ENCODE measurements around the gene GKN2.
"Not testable (repeated sequence)": the region's sequence is repeated elsewhere in the genome, so short reads cannot be mapped to it uniquely, and the experiment has no call there.

GKN2 gene

DNA sequence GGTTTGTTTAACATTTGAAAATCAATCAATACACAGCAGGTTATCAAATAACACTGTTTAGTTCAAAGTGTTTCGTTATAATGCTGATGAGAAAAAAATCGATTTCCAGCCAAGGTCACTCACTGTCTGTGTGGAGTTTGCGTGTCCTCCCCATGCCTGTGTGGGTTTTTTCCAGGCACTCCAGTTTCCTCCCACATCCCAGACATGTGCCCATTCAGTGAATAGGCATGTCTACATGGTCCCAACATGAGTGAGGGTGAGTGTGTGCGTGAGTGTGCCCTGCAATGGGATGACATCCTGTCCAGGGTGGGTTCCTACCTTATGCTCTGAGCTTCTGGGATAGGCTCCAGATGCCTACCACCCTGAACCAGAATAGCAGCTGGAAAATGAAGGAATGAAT lies 8.7 kb upstream of the GKN2 start:
- no peak overlapping the region for H3K27ac ChIP-seq
- TF ChIP-seq CTCF (IDR thresholded peaks at IDR 0.05; ENCODE audit: low read depth, low read length, missing control alignments), result no peak
- no peak overlapping the region for H3K4me3 ChIP-seq (ENCODE audit: low read depth, low read length)
- H3K27me3 ChIP-seq (replicated peaks), result no peaks in the 10 kb centered on the region
- H3K36me3 ChIP-seq (replicated peaks), result no peaks in the 10 kb centered on the region
- no peak for DNase-seq
- in situ Hi-C loops (cut with HindIII; ENCODE audit: low pct_ligation_motif_present, low sequenced_read_pairs), result no loop called here

DNA sequence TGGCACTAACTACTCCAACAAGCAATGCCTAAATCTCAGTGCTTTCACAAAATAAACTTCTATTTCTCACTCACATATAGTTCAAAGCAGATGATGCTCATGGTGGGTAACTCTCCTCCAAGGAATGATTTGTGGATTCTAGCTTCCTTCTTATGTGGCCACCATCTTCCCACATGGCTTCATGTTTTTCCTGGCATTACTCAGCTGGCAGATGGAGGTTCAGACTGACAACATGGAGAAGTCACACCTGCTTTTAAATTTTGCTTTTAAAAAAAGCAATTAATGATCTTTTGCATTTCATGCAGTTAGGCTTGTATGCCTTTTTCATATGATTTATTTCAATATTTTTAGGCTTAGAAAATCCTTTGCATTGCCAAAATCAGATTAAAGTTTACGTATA lies 6.3 kb upstream of the GKN2 start:
- Histone ChIP-seq H3K4me3 (ENCODE audit: low read depth, low read length) (no peak overlapping the region), H3K27me3 (replicated peaks) (no peaks in the 10 kb centered on the region), H3K36me3 (replicated peaks) (no peaks in the 10 kb centered on the region), H3K27ac (no peak overlapping the region)
- in situ Hi-C loops (cut with HindIII; ENCODE audit: low pct_ligation_motif_present, low sequenced_read_pairs), result no loop called here
- no peak for DNase-seq
- no peak for TF ChIP-seq CTCF (IDR thresholded peaks at IDR 0.05; ENCODE audit: low read depth, low read length, missing control alignments)

DNA sequence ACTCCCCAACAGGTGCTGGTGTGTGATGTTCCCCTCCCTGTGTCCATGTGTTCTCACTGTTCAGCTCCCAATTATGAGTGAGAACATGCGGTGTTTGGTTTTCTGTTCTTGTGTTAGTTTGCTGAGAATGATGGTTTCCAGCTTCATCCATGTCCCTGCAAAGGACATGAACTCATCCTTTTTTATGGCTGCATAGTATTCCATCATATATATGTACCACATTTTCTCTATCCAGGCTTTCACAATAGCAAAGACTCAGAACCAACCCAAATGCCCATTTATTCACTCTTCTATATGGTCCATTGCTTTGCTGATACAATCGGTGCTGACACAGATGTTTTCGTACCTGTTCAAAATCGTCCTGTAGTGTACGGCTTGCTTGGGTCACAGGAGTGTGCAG lies 2.7 kb upstream of the GKN2 start:
- in situ Hi-C loops (cut with HindIII; ENCODE audit: low pct_ligation_motif_present, low sequenced_read_pairs); DNase-seq: not testable (repeated sequence)

DNA sequence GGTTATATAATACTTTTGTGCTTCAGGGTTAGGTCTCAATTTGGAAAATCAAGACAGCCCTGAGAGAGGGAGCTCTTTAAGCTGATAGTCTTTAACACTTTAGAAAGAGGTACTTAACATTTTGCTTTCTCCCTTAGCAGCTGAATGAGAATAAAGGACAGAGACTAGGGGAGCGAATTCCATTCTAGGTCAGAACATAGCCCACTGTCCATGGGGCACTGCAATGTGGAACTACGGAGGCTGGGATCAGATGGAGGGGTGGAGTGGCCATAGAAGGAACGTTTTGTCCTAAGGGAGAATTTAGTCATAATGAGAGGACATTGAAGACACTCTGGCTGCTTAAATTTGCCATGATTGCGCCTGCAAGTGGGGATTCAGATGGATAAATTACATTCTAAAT lies 794 bp downstream of the GKN2 start:
- in situ Hi-C loops (cut with HindIII; ENCODE audit: low pct_ligation_motif_present, low sequenced_read_pairs), result no loop called here
- Histone ChIP-seq H3K27me3 (replicated peaks) (no peaks in the 10 kb centered on the region), H3K4me3 (ENCODE audit: low read depth, low read length) (no peak overlapping the region), H3K36me3 (replicated peaks) (no peaks in the 10 kb centered on the region), H3K27ac (no peak overlapping the region)
- no peak for TF ChIP-seq CTCF (IDR thresholded peaks at IDR 0.05; ENCODE audit: low read depth, low read length, missing control alignments)
- DNase-seq, result no peak

More for the DNA sequence above, 2.7 kb upstream of the GKN2 start:
- not testable (repeated sequence) for H3K36me3 ChIP-seq (replicated peaks); H3K4me3 ChIP-seq (ENCODE audit: low read depth, low read length); H3K27ac ChIP-seq; H3K27me3 ChIP-seq (replicated peaks)

- no peaks in the 10 kb centered on the region for H3K36me3 ChIP-seq (replicated peaks)
- in situ Hi-C loops (cut with HindIII; ENCODE audit: low pct_ligation_motif_present, low sequenced_read_pairs), result no loop called here
- no peak for DNase-seq
Observed at GRCh38 chr2:68948710-68949109, 4.0 kb downstream of the GKN2 start.

GRCh38 chr2:68946117-68946516 lies 6.6 kb downstream of the GKN2 start:
- Histone ChIP-seq H3K27ac (no peak overlapping the region), H3K27me3 (replicated peaks) (no peaks in the 10 kb centered on the region), H3K36me3 (replicated peaks) (no peaks in the 10 kb centered on the region), H3K4me3 (ENCODE audit: low read depth, low read length) (no peak overlapping the region)
- DNase-seq, result no peak
- in situ Hi-C loops (cut with HindIII; ENCODE audit: low pct_ligation_motif_present, low sequenced_read_pairs), result no loop called here
- no peak for TF ChIP-seq CTCF (IDR thresholded peaks at IDR 0.05; ENCODE audit: low read depth, low read length, missing control alignments)

More at GRCh38 chr2:68948710-68949109, 4.0 kb downstream of the GKN2 start:
- Histone ChIP-seq H3K27ac (no peak overlapping the region), H3K27me3 (replicated peaks) (no peaks in the 10 kb centered on the region), H3K4me3 (ENCODE audit: low read depth, low read length) (no peak overlapping the region)
- TF ChIP-seq CTCF (IDR thresholded peaks at IDR 0.05; ENCODE audit: low read depth, low read length, missing control alignments), result no peak
